GM19193 (cell line): ENCODE data around the gene TOPBP1.

Source experiments
- POLR2A ChIP-seq: IDR thresholded peaks from 4 replicates; pipeline ENCODE4 v1.6.1; 2011; ENCODE audit not compliant: insufficient read depth, insufficient read length; ENCODE audit errors: extremely low read depth

The TOPBP1 gene

GRCh38 chr3:133649486-133650068 is 12.2 kb downstream of the TOPBP1 start:
- no peak for TF ChIP-seq POLR2A

GRCh38 chr3:133644768-133645167 is 17.0 kb downstream of the TOPBP1 start:
- TF ChIP-seq POLR2A = no peak

GRCh38 chr3:133643611-133644010 is 18.1 kb downstream of the TOPBP1 start:
- TF ChIP-seq POLR2A = no peak

GRCh38 chr3:133641254-133641653 is 20.5 kb downstream of the TOPBP1 start:
- TF ChIP-seq POLR2A = no peak

GRCh38 chr3:133633439-133633838 is 28.3 kb downstream of the TOPBP1 start:
- no peak for TF ChIP-seq POLR2A

GRCh38 chr3:133629146-133629545 is 32.6 kb downstream of the TOPBP1 start:
- no peak for TF ChIP-seq POLR2A

GRCh38 chr3:133627789-133628188 is 34.0 kb downstream of the TOPBP1 start:
- TF ChIP-seq POLR2A = no peak

- no peak for TF ChIP-seq POLR2A
Measured at GRCh38 chr3:133620066-133620784, 41.5 kb downstream of the TOPBP1 start.

GRCh38 chr3:133611534-133611933 is 50.2 kb downstream of the TOPBP1 start:
- TF ChIP-seq POLR2A = no peak

- no peak for TF ChIP-seq POLR2A
Measured at GRCh38 chr3:133610031-133610430, 51.7 kb downstream of the TOPBP1 start.

GRCh38 chr3:133608388-133608787 is 53.4 kb downstream of the TOPBP1 start:
- TF ChIP-seq POLR2A = no peak

GRCh38 chr3:133607816-133608215 is 53.9 kb downstream of the TOPBP1 start:
- no peak for TF ChIP-seq POLR2A

- TF ChIP-seq POLR2A = no peak
Measured at GRCh38 chr3:133606902-133607301, 54.8 kb downstream of the TOPBP1 start.

- no peak for TF ChIP-seq POLR2A
Measured at GRCh38 chr3:133606342-133606741, 55.4 kb downstream of the TOPBP1 start.

GRCh38 chr3:133600572-133601081 is 61.1 kb downstream of the TOPBP1 start:
- TF ChIP-seq POLR2A = no peak

GRCh38 chr3:133599280-133599679 is 62.5 kb downstream of the TOPBP1 start:
- no peak for TF ChIP-seq POLR2A
